Measurements from ENCODE around the gene SNRK. TPM values are rescaled to one million over a fixed set of nuclear protein-coding genes. Genes with fewer than 3 reads are reported as not detected.

SNRK gene
- total RNA-seq, 4 donors from 2014 or later: 42.9 to 64.0 (median 49.1) TPM

- Histone ChIP-seq H3K4me3 (no peak overlapping the region), H3K36me3 (peaks cover 0 to 9% of the 10 kb centered on the region in 2 donors), H3K27ac (peak overlapping the region in 1 of 4 donors; percentile 2), H3K9me3 (no peaks in the 10 kb centered on the region), H3K4me1 (peaks cover 18 to 91% (median 19%) of the 10 kb centered on the region in 3 donors), H3K27me3 (no peaks in the 10 kb centered on the region)
- WGBS, 2 donors (ENCODE audit: low coverage in 1 of 2): 88% methylated on average over 3 of the region's 4 CpGs; no CpG with 5 or more reads in 1 of the 2 donors
- ATAC-seq: no peak
- TF ChIP-seq POLR2AphosphoS5 (IDR thresholded peaks at IDR 0.05): no peak
- TF ChIP-seq, protein P1, sequence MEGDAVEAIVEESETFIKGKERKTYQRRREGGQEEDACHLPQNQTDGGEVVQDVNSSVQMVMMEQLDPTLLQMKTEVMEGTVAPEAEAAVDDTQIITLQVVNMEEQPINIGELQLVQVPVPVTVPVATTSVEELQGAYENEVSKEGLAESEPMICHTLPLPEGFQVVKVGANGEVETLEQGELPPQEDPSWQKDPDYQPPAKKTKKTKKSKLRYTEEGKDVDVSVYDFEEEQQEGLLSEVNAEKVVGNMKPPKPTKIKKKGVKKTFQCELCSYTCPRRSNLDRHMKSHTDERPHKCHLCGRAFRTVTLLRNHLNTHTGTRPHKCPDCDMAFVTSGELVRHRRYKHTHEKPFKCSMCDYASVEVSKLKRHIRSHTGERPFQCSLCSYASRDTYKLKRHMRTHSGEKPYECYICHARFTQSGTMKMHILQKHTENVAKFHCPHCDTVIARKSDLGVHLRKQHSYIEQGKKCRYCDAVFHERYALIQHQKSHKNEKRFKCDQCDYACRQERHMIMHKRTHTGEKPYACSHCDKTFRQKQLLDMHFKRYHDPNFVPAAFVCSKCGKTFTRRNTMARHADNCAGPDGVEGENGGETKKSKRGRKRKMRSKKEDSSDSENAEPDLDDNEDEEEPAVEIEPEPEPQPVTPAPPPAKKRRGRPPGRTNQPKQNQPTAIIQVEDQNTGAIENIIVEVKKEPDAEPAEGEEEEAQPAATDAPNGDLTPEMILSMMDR (IDR thresholded peaks at IDR 0.05): no peak
- no peak for TF ChIP-seq POLR2A (IDR thresholded peaks at IDR 0.05)
- TF ChIP-seq EP300 (IDR thresholded peaks at IDR 0.05): no peak
Measured at GRCh38 chr3:43298761-43299160, 12.4 kb downstream of the SNRK start.

DNA sequence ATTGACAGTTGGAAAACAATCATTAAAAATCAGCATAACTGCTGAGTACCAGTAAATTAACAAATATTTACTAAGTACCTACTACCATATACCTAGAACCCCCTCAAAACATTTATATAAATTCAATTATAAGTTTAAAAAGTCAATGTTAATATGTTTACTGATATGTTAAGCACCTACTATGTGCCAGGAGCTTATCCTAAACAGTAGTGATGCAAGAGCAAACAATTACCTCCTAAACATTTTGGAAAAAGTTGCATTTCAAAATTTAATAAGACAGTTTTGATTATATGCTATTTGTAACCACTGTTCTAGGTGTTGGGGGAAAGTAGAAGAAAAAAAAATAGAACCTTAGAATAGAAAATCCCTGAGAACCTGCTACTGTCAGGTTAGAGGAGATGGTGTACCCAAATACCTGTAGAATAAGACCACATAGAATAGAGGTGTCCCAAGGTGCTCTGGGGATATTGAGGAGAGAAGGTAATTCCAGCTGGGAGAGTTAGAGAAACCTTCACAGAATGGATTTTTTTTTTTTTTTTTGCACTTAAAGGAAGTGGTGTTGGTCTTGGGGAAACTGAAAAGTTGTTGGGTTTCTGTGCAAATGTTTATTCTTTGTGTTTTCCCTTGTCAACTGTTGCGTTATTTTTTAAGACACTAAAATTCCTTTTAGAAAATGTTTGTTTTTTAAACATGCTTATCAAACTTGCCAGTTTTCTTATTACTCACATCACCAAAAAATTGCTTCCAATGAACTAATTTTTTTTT lies 16.0 kb downstream of the SNRK start:
- H3K27me3 ChIP-seq: no peaks in the 10 kb centered on the region
- TF ChIP-seq POLR2AphosphoS5 (IDR thresholded peaks at IDR 0.05) (no peak), EP300 (IDR thresholded peaks at IDR 0.05) (no peak), POLR2A (IDR thresholded peaks at IDR 0.05) (no peak)
- TF ChIP-seq, protein P1 (IDR thresholded peaks at IDR 0.05): no peak
- H3K27ac ChIP-seq: no peak overlapping the region
- no peak for ATAC-seq
- 50 to 90% methylated on average over 1 of the region's 1 CpG for WGBS, 2 donors (ENCODE audit: low coverage in 1 of 2)
- H3K4me3 ChIP-seq: no peak overlapping the region
- H3K4me1 ChIP-seq: peaks cover 14 to 68% (median 19%) of the 10 kb centered on the region in 3 donors
- no peaks in the 10 kb centered on the region for H3K9me3 ChIP-seq
- peaks cover 0 to 17% of the 10 kb centered on the region in 2 donors for H3K36me3 ChIP-seq

GRCh38 chr3:43304126-43304525 lies 17.8 kb downstream of the SNRK start:
- TF ChIP-seq POLR2A (IDR thresholded peaks at IDR 0.05): no peak
- Histone ChIP-seq H3K27ac (no peak overlapping the region), H3K27me3 (no peaks in the 10 kb centered on the region), H3K36me3 (peaks cover 0 to 34% of the 10 kb centered on the region in 2 donors), H3K9me3 (no peaks in the 10 kb centered on the region), H3K4me3 (no peak overlapping the region), H3K4me1 (peaks cover 5 to 50% (median 8%) of the 10 kb centered on the region in 3 donors)
- no peak for ATAC-seq
- WGBS, 2 donors (ENCODE audit: low coverage in 1 of 2): 83 to 89% methylated on average over 3 of the region's 3 CpGs

- TF ChIP-seq EP300 (IDR thresholded peaks at IDR 0.05) (no peak), POLR2A (IDR thresholded peaks at IDR 0.05) (no peak), POLR2AphosphoS5 (IDR thresholded peaks at IDR 0.05) (no peak)
- TF ChIP-seq, protein P1 (IDR thresholded peaks at IDR 0.05): no peak
- Histone ChIP-seq H3K36me3 (peaks cover 0 to 34% of the 10 kb centered on the region in 2 donors), H3K4me1 (peaks cover 0 to 30% (median 0%) of the 10 kb centered on the region in 3 donors), H3K9me3 (no peaks in the 10 kb centered on the region), H3K4me3 (no peak overlapping the region), H3K27me3 (no peaks in the 10 kb centered on the region), H3K27ac (no peak overlapping the region)
- no peak for ATAC-seq
- WGBS, 2 donors (ENCODE audit: low coverage in 1 of 2): 89 to 93% methylated on average over 2 to 3 of the region's 3 CpGs
Measured at GRCh38 chr3:43307226-43307625, 20.9 kb downstream of the SNRK start.

GRCh38 chr3:43307649-43308048 lies 21.3 kb downstream of the SNRK start:
- Histone ChIP-seq H3K4me3 (no peak overlapping the region), H3K27ac (no peak overlapping the region), H3K4me1 (peaks cover 0 to 26% (median 0%) of the 10 kb centered on the region in 3 donors), H3K9me3 (no peaks in the 10 kb centered on the region), H3K27me3 (no peaks in the 10 kb centered on the region), H3K36me3 (peaks cover 0 to 34% of the 10 kb centered on the region in 2 donors)
- no peak for ATAC-seq
- 75 to 94% methylated on average over 2 of the region's 2 CpGs for WGBS, 2 donors (ENCODE audit: low coverage in 1 of 2)
- TF ChIP-seq POLR2A (IDR thresholded peaks at IDR 0.05) (no peak), POLR2AphosphoS5 (IDR thresholded peaks at IDR 0.05) (no peak), EP300 (IDR thresholded peaks at IDR 0.05) (no peak)
- TF ChIP-seq, protein P1 (IDR thresholded peaks at IDR 0.05): no peak

Measured in gastroesophageal sphincter (tissue), 4 donors.